ENCODE data around the gene C1orf116.

The C1orf116 gene

DNA sequence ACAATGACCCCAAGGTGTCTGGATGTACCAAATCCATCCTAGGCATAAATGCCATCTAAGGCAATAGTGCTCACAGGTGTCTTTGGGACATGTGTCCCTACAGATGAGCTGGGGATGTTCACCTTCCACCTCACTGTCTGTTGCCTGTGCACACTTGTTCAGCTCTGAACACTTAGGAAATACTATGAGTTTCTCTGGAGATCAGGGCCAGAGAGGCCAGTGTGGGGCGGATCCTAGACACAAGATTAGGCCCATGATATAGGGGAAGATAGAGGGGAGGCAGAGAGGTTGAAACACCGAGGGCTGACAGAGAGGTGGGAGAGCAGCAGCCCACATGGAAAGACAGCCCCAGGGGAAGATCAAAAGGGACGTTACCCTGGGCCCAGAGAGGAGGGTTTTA, 25.6 kb downstream of the C1orf116 start:
- ChIA-PET POLR2A (ENCODE audit: low non-redundant PET) (no interaction called here), CTCF (interaction anchor here (1.0 to 1.5 kb wide), 2 partner anchors 13 to 25 kb away, joined by 3 read pairs; no protein-coding TSS in a partner anchor)
- DNase-seq (ENCODE audit: low spot score), result no peak
- H3K27ac ChIP-seq, result peak overlapping the region; percentile 94
- no peak for TF ChIP-seq CTCF (conservative IDR thresholded peaks at IDR 0.05; ENCODE audit: low read depth)

DNA sequence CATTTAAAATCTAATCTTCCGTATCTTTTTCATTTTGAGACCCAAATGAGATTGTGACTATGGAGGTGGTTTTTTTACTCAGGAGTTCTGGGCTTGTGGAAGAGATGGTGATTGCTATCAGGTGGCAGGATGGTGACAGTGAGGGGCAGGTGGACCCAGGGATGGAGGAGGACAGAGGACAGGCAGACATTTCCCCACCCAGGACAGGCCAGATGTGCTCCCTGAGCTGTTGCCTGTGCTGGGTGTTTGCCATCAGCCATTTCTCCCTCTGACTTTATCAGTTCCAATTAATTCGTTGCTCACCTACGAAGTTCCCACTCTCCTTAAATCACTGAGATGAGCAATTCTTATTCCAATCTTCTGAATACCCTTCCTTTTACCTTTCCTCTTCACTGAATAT, 26.5 kb downstream of the C1orf116 start:
- CTCF ChIA-PET, result interaction anchor here (0.5 to 1.5 kb wide), 5 partner anchors 14 to 982 kb away, joined by 3 read pairs; partner anchors contain the start of gene CTSE
- POLR2A ChIA-PET (ENCODE audit: low non-redundant PET), result interaction anchor here (1.1 kb wide), 1 partner anchor 15 kb away, joined by 3 read pairs; no protein-coding TSS in a partner anchor
- no peak for DNase-seq (ENCODE audit: low spot score)
- TF ChIP-seq CTCF (conservative IDR thresholded peaks at IDR 0.05; ENCODE audit: low read depth), result no peak
- H3K27ac ChIP-seq, result peak overlapping the region; percentile 71

DNA sequence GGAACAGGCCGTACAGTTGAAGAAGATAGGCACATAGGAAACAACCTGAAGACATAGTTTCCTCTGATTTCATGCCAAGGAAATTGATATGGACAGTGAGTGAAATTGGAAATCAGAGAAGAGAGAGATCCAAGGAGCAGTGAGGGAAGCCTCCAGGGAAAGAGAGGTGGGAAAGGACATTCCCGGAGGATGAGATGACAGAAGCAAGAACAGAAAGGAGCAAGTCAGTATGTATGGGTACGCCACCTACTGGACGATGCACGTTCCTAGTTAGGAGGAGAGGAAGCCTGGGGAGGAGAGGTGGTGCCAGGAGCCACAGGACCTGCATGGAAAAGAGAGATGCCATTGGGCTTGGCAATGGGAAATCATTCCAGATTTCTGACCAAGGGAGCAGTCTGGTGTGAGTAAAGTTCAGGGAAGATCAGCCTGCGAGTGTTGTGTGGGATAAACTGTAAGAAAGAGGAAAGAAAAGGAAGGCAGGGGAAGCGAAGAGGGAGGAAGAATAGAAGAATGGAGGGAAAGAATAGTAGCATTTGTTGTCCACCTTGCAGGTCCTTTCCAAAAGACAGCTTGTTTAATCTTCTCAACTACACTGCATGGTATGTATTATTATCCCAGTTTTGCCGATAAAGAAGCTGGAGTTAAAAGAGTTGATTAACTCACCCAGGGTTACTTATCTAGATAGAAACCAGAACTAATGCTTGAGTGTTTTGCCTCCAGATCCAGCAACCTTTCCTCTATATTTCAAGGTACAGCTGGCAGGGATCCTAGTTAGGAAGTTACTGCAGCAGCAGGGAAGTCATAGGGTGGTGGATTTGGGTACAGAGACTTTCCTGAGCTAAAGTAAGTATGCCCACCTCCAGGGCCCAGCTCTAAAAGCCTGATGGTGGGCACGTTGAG, 27.4 kb downstream of the C1orf116 start:
- ChIA-PET CTCF (interaction anchor here (0.5 to 1.5 kb wide), 3 partner anchors 15 to 396 kb away, joined by 3 to 4 read pairs (median 3); no protein-coding TSS in a partner anchor), POLR2A (ENCODE audit: low non-redundant PET) (interaction anchor here (1.1 kb wide), 1 partner anchor 16 kb away, joined by 3 read pairs; no protein-coding TSS in a partner anchor)
- peak; percentile 52 for TF ChIP-seq CTCF (conservative IDR thresholded peaks at IDR 0.05; ENCODE audit: low read depth)
- peak overlapping the region; percentile 71 for H3K27ac ChIP-seq
- DNase-seq (ENCODE audit: low spot score), result peak; percentile 57

DNA sequence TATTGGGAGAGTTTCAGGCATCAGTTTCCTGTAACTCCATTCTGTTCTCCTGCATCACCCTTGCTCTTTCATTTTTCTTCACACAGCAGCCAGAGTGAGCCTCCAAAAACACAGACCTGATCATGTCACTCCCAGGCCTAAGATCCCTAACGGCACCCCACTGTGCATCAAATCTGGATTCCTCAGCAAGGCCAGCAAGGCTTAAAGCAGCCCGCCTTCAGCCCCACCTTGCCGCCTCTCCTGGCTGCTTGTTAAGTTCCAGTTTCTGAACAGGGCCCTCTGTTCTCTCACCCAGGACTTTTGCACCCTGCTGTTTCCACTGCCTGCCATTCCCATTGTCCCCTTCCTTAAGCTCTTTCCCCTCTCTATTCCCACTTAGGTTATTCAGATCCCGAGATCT, 29.3 kb downstream of the C1orf116 start:
- no peak for DNase-seq (ENCODE audit: low spot score)
- ChIA-PET POLR2A (ENCODE audit: low non-redundant PET) (no interaction called here), CTCF (interaction anchor here (0.6 kb wide), 1 partner anchor 490 kb away, joined by 4 read pairs; no protein-coding TSS in a partner anchor)
- no peak for TF ChIP-seq CTCF (conservative IDR thresholded peaks at IDR 0.05; ENCODE audit: low read depth)
- peak overlapping the region; percentile 79 for H3K27ac ChIP-seq

- peak; percentile 41 for DNase-seq (ENCODE audit: low spot score)
- POLR2A ChIA-PET (ENCODE audit: low non-redundant PET), result no interaction called here
- CTCF ChIA-PET, result interaction anchor here (0.6 kb wide), 1 partner anchor 490 kb away, joined by 4 read pairs; no protein-coding TSS in a partner anchor
- TF ChIP-seq CTCF (conservative IDR thresholded peaks at IDR 0.05; ENCODE audit: low read depth), result no peak
- peak overlapping the region; percentile 79 for H3K27ac ChIP-seq
These were observed 29.8 kb downstream of the C1orf116 start for GRCh38 chr1:207002724-207003146.

DNA sequence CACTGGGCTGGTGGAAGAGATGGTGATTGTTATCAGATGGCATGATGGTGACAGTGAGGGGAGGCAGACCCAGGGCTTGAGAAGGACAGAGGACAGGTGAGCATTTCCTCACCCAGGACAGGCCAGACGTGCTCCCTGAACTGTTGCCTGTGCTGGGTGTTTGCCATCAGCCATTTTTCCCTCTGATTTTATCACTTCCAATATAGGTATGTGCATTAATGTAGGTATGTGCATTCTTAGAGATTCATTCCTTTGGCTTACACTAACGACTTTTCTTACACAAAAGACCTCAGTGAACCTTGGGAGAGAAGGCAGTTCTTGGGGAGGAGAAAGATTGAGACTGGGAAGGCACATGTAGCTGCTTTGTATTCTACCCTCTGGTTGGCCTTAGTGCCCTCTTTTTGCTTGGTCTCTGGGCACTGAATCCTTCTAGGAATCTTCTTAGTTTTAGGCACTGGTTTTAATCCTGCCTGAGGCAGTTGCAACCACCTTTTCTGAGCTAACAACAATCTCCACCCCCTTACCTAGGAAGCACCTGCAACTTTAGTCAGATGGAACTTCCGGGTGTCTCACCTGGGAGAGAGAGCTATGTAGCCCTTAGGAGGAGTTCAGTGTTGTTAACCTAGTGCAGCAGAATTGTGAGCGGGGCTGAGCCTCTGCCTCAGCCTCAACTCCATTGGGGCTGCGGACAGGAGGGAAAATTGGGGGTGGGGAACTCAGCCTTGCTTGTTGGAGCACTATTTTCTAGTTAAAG, 30.9 kb downstream of the C1orf116 start:
- TF ChIP-seq CTCF (conservative IDR thresholded peaks at IDR 0.05; ENCODE audit: low read depth), result no peak
- no peak for DNase-seq (ENCODE audit: low spot score)
- H3K27ac ChIP-seq, result no peak overlapping the region
- ChIA-PET CTCF (interaction anchor here (0.7 kb wide), 1 partner anchor 1380 kb away, joined by 4 read pairs; no protein-coding TSS in a partner anchor), POLR2A (ENCODE audit: low non-redundant PET) (no interaction called here)
